ELF-1 (cell line): ENCODE measurements around the gene ASB15.
A peak's percentile ranks its signal among the peaks of the same experiment; 100 is the strongest.
"Not testable (repeated sequence)": the region's sequence is repeated elsewhere in the genome, so short reads cannot be mapped to it uniquely, and the experiment has no call there.

ENCODE experiments used
- DNase-seq: peaks from one replicate; pipeline ENCODE4 v3.0.0-alpha.2; 2016; ENCODE audit warnings: low read depth, low spot score

ASB15 gene

DNA sequence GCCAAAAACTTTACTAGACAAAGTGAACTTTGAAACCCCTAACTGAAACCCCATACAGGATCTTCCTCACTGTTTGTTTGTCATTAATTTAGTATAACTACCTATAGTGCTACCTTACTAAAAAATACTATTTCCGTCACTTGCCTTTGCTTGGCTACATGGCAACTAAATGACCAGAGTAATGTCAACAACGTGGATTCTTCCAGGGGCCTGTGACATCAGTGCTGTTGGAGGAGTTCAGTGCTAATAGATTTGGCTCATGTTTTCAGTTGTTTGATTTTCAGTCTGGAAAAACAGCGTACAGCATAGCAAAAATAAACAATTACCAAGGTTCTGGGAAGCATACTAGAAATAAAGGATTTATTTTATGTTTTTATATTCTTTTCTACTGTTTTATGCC, 3.0 kb upstream of the ASB15 start:
- no peak for DNase-seq

GRCh38 chr7:123599766-123600165, 1.9 kb upstream of the ASB15 start:
- DNase-seq, result no peak

GRCh38 chr7:123600876-123601275, 745 bp upstream of the ASB15 start:
- no peak for DNase-seq

GRCh38 chr7:123602648-123603047, 1.0 kb downstream of the ASB15 start:
- no peak for DNase-seq

DNA sequence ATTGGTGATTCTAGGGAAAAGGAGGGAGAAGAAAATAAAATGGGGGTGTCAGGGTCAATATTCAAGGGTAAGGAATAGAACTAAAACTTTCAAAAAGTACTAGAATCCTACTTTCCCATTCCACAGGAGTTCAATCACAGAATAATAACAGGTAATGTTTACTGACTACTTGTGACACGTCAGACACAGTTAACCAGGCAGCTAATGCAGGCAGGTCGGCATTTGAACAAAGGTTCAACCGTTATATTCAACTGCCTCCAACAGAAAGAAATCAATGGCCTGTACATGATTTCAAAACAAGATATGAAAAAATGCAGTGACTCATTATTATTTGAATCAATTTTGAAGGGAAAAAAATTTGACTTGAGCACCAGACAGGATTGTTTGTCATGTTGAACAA, 3.1 kb downstream of the ASB15 start:
- no peak for DNase-seq

GRCh38 chr7:123607423-123607975, 5.9 kb downstream of the ASB15 start:
- DNase-seq, result no peak

- no peak for DNase-seq
These were observed 7.6 kb downstream of the ASB15 start for GRCh38 chr7:123608991-123609882.

DNA sequence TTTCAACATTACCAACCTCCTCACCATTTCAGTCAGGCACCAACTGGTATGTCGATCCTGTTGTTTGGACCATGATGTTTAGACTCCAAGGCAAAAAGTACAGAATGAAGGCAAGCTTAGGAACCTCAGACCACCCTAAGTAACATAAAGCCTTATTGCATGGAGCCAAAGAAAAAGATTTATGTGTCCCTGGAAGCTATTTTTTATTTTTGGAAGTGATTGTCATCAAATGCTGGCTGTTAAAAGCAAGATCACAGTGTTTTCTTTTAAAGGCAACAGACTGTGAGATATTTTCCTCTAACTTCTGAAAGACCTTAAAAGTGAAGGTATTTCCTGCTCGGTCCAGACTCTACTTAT, 8.2 kb downstream of the ASB15 start:
- no peak for DNase-seq

GRCh38 chr7:123612024-123612423, 10.4 kb downstream of the ASB15 start:
- DNase-seq, result no peak

- no peak for DNase-seq
These were observed 13.7 kb downstream of the ASB15 start for GRCh38 chr7:123615344-123615743.

GRCh38 chr7:123616223-123616622, 14.6 kb downstream of the ASB15 start:
- DNase-seq, result no peak

DNA sequence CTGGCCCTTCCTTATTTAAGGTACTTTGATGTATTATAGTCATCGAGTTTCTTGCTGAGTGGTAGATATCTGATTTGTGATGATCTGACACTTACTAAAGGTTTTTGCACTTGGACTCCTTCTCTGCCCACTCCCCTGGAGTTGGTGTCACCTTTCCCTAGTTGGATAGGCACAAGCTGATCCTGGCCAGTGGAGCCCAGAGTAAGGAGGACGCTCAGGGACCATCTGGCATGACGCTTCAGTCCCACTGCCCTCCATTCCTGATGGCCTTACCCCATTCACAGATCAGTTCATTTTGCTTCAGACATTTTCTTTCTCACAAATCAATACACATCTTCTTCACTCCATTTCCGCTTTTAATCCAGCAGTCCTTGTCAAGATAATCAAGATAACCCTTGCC, 20.1 kb downstream of the ASB15 start:
- DNase-seq, result no peak

GRCh38 chr7:123622660-123623386, 21.2 kb downstream of the ASB15 start:
- DNase-seq, result no peak

GRCh38 chr7:123624527-123625183, 23.0 kb downstream of the ASB15 start:
- peak; percentile 78 for DNase-seq

DNA sequence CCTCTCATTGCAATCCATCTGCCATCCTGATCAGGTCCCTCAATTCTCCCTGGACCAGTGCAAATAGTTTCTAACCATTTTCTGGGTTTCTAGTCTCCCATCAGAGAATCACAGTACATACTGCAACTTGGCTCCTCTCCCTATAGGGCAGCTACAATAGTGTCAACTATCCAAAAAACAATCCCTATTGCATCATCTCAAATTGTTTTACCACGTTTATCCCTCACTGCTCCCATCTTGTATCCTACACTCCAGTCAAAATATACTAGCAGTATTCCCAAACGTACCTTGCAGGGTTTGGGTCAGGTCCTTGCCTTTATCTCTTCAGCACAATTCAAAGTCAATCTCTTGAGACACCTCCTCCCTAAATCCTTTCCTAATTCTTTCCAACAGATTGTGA, 23.6 kb downstream of the ASB15 start:
- DNase-seq, result no peak

GRCh38 chr7:123627851-123628250, 26.2 kb downstream of the ASB15 start:
- no peak for DNase-seq

DNA sequence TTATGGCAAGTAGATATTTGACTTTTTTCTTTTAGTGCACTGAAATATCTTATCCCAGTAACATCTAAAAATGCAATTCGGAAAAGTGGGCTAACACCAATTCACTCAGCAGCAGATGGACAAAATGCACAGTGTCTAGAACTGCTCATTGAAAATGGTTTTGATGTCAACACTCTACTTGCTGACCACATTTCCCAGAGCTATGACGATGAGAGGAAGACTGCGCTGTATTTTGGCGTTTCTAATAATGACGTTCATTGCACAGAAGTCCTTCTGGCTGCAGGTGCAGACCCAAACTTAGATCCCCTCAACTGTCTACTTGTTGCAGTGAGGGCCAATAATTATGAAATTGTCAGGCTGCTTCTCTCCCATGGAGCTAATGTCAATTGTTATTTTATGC, 27.2 kb downstream of the ASB15 start:
- no peak for DNase-seq

- no peak for DNase-seq
These were observed 27.7 kb downstream of the ASB15 start for GRCh38 chr7:123629281-123629680.

DNA sequence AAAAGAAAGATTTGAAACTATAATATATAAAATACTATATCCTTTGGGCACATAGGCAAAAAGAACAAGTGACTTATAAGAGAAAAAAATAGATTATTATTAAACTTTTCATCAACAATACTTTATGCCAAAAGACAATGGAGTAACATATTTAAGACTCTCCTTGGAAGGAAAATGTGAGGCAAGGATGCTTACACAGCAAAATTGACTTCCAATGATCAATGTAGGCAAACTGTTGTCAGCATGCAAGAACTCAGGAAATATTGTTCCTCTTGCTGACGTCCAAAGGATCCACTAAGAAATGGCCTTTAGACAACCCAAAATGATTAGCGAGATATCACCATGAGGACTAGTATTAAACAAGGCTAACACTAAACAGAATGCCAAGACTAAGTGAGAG, 31.2 kb downstream of the ASB15 start:
- no peak for DNase-seq

GRCh38 chr7:123633553-123633952, 31.9 kb downstream of the ASB15 start:
- peak; percentile 16 for DNase-seq

DNA sequence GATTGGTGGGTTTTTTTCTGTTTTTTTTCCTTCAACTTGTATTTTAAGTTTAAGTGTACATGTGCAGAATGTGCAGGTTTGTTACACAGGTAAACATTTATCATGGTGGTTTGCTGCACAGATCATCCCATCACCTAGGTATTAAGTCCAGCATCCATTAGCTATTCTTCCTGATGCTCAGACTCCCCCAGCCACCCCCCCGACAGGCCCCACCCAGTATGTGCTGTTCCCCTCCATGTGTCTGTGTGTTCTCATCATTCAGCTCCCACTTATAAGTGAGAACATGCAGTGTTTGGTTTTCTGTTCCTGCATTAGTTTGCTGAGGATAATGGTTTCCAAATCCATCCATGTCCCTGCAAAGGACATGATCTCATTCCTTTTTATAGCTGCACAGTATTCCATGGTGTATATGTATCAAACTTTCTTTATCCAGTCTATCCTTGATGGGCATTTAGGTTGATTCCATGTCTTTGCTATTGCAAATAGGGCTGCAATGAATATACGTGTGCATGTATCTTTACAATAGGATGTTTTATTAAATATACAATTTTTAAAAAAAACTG, 32.5 kb downstream of the ASB15 start:
- not testable (repeated sequence) for DNase-seq
